HG02840 (cell line): ENCODE measurements around the gene GNA12.
A peak's percentile ranks its signal among the peaks of the same experiment; 100 is the strongest.
"Not testable (repeated sequence)": the region's sequence is repeated elsewhere in the genome, so short reads cannot be mapped to it uniquely, and the experiment has no call there.

ENCODE experiments used
- ATAC-seq: cut with Tn5 transposase; IDR thresholded peaks from one replicate; pipeline ENCODE4 v1.9.1; 2021; ENCODE audit warnings: mild to moderate bottlenecking, moderate library complexity, moderate number of reproducible peaks; ENCODE audit not compliant: unreplicated experiment, low FRiP score

GNA12 gene

GRCh38 chr7:2864999-2865670, 21.0 kb upstream of the GNA12 start:
- ATAC-seq: no peak

DNA sequence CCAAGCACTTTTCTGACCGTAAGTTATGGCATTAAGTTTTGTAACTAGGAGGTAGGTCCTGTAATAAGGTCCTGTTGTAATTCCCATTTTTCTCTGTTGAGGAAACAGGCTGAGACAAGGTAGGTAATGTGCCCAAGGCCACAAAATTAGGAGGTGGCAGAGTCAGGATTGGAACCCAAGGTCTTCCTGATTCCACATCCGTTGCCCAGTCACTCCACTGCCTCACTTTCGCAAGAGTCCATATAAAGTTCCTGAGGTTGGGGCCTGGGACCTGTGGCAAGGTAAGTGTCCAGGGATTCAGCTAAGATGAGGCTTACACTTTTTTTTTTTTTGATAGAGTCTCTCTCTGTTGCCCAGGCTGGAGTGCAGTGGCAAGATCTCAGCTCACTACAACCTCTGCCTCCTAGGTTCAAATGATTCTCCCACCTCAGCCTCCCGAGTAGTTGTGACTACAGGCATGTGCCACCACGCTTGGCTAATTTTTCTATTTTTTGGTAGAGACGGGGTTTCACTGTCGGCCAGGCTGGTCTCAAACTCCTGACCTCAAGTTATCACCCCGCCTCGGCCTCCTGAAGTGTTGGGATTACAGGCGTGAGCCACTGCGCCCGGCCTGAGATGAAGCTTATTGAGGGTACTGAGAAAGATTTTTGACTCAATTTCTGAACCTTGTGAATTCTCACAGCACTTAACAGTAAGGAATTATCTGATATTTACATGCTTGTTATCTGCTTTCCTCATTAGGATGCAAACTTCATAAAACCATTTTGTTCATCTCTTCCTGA, 20.3 kb upstream of the GNA12 start:
- no peak for ATAC-seq

DNA sequence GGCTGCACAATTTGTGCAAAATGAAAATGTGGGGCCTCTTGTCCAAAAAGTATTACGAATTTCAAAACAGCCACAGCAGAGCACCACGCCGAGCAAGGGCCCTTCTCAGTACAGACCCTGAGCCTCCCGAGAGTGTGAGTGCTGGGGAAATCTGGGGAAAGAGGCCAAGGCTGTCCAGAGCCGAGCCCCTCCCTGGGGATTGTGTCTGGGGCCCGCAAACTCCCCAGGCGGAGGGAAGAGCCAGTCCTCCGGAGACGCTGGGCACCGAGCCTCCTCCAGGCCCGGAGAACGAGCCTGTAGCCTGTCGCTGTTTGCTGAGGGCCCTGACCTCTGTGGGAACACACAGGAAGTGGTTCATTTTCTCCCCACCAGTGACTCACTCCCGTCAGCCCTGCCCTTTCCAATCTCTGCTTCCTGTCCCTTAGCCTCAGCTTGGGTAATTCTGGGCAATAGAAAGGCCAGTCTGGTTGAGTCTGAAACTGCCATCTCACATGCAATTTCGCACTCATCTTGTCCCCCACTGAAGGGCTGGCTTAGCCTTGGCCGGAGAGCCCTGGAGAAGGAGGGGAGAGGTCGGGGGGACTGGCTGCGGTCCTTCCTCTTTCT, 19.5 kb upstream of the GNA12 start:
- ATAC-seq: peak; percentile 89

DNA sequence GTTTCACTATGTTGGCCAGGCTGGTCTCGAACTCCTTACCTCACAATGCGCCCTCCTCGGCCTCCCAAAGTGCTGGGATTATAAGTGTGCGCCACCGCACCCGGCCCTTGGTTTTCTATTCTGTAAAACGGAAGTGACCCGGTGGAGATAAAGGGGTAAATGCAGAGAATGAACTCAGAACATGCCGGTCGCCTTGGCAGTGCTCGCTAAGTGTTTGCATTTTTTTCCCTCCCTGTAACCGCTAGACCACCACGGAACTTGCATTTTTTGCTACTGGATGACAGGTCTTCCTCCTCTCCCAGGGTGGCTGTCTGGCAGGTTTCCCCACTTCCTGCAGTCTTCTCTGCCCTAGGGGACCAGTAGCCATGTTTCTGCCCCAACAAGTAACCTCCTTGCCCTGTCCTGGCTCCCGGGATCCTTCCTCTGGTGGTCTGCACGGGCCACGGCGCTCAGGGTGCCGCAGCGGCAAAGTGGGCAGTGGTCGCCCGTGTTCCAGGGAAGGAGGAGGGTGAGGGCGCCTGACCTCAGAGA, 18.8 kb upstream of the GNA12 start:
- ATAC-seq: no peak

DNA sequence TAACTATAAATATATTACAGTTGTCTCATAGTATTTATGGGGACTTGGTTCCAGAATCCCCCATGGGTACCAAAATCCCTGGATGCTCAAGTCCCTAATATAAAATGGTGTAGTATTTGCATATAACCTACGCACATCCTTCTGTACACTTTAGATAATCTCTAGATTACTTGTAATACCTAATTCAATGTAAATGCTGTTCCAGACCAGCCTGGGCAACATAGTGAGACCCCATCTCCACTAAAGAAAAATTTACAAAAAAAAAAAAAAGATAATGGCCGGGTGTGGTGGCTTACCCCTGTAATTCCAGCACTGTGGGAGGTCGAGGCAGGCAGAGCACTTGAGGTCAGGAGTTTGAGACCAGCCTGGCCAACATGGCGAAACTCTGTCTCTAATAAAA, 17.4 kb upstream of the GNA12 start:
- no peak for ATAC-seq

DNA sequence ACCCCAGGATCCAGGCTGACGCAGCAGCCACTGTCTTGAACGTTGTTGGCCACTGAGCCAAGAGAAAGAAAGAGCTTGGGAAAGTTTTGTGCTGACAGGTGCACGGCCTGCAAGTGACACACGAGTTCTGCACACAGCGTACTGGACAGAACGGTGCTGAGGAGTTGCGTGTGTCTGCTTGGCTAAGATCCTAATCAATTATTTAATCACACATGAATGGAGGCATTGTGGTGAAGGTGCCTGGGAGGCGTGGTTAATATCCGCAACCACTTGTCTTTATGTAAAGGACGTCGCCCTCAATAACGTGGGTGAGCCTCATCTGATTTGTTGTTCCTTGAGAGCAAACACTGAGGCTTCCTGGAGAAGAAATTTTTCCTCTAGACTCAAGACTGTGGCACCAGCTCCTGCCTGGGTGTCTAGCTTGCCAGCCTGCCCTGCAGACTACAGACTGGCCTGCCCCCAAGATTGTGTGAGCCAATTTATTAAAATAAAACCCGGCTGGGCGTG, 16.6 kb upstream of the GNA12 start:
- no peak for ATAC-seq

DNA sequence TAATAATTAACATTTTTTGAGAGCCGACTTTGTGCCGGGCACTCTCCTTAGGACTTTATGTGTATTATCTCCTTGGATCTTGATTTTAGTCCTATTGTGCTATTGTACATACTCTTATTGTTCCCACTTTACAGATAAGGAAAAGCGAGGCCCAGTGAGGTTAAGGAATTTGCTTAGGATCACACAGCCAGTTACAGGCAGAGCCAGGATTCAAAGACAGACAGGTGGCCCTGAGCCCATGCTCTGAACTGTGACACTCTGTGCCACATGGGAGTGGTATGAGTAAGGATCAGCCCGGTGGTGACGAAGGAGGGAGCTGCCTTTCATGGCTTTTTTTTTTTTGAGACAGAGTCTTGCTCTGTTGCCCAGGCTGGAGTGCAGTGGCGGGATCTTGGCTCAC, 15.8 kb upstream of the GNA12 start:
- no peak for ATAC-seq

DNA sequence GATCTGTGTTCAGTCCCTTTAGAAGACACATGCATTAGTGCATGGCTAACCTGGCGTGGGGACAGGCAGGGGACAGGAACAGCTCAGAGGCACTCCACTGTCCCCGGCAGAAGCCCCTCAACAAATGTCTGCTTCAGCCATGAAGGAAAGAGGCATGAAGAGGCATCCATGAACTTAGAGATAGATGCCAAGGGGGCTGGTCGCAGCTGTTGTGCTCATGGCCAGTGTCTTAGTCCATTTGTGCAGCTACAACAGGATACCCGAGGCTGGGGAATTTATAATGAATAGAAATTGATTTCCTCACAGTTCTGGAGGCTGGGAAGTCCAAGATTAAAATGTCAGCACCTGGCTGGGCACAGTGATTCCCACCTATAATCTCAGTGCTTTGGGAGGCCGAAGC, 14.5 kb upstream of the GNA12 start:
- no peak for ATAC-seq

- ATAC-seq: no peak
These were observed 12.5 kb upstream of the GNA12 start for GRCh38 chr7:2856388-2857169.

- ATAC-seq: no peak
These were observed 11.3 kb upstream of the GNA12 start for GRCh38 chr7:2855386-2855785.

- ATAC-seq: not testable (repeated sequence)
These were observed 9.4 kb upstream of the GNA12 start for GRCh38 chr7:2853552-2853951.

DNA sequence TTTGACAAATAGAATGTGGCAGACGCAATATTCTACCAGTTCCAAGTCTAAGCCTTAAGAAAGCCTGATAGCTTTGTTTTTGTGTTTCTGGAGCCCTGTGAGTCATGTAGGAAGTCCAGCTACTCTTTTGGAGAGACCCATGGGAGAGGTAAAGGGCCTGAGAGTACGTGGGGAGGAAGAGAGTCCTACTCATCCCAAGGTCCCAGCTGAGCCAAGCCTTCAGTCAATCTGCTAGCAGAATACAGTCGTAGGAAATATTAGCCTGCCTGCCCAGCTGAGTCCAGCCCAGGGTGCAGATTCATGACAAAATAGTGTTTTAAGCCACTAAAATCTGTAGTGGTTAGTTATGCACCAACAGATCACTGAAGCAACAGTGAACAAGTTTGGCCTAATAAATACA, 9.0 kb upstream of the GNA12 start:
- ATAC-seq: no peak

GRCh38 chr7:2851497-2851896, 7.4 kb upstream of the GNA12 start:
- no peak for ATAC-seq

DNA sequence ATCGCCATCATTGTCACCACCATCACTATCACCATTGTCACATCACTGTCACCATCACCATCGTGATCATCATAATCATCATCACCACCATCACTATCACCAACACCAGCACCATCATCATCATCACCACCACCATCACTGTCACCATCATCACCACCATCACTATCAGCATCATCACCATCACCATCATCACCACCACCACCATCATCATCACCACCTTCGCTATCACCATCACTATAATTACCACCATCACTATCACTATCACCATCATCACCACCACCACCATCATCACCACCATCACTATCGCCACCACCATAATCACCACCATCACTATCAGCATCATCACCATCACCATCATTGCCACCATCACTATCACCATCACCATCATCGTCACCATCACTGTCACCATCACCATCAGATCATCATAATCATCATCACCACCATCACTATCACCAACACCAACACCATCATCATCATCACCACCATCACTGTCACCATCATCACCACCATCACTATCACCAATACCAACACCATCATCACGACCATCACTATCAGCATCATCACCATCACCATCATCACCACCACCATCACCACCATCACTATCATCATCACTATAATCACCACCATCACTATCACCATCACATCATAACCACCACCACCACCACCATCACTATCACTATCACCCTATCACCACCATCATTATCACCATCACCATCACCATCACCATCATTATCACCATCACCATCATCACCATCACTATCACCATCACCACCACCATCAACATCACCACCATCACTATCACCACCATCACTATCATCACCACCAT, 6.0 kb upstream of the GNA12 start:
- no peak for ATAC-seq

DNA sequence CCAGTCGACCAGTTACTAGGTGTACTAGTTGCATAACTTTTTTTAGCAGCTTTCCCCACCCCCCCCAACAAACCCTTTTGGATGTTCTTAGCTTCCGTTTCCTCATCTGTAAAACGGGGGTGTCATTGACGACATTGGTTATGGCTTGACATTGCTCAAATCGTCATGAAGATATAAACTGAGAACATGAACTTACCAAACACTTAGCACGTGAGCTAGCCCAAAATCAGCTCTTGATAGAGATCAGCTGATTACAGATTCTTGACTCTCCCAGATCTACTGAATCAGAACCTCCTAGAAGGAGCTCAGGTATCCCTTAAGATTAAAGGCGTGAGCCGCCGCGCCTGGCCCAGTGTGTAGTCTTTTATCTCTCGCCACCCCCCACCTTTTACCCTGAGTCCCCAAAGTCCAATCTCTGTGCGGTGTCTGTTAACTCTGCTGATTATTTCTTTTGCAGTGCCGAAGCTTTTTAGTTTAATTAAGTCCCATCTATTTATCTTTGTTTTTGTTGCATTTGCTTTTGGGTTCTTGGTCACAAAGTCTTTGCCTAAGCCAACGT, 1.0 kb upstream of the GNA12 start:
- ATAC-seq: no peak

DNA sequence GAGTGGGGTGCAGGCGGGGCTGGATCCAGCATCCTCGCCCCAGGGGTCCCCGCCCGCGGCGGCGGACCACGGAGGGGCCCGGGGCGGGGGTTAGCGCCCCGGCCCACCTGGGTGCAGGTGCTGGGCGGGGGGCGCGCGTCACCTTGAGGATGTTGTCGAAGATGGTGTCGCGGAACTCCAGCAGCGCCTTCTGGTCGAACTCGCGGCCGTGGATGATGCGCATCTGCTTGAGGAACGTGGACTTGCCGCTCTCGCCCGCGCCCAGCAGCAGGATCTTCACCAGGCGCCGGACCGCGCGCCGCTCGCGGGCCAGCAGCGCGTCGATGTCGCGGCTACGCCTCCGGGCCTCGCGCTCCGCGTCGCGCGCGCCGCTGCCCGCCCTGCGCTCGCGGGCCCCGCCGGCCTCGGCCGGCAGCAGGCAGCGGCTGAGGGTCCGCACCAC, 376 bp downstream of the GNA12 start:
- no peak for ATAC-seq

DNA sequence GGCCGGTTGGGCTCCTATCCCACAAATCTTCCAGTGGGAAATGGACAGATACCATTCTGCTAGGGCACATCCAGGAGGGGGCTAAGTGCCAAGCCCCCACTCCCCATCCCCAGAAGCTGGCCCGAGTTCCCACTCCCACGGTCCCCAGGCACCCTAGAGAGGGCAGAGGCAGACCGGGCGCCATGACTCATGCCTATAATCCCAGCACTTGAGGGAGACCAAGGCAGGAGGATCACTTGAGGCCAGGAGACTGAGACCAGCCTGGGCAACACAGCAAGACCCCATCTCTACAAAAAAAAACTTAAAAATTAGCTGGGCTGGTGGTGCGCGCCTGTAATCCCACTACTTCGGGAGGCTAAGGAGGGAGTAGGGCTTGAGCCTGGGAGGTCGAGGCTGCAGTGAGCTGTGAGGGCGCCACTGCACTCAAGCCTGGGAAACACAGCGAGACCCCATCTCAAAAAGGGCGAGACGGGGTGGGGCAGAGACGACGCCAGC, 870 bp downstream of the GNA12 start:
- no peak for ATAC-seq

DNA sequence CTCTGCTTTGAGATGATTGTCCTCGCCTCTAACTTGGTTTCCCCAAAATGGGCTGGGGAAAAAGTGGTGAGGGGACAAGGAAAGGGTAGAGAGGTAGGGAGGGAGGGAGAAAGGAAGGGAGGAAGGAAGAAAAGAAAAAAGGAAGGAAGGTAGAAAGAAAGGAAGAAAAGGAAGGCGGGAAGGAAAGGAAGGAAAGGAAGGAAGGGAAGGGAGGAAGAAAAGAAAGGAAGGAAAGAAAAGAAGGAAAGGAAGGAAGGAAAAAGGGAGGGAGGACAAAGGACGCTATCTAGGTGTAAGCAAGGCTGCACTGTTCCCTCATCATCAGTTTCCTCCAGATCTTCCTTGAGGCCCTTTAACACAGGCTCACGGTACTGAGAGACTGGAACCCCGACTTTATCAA, 2.2 kb downstream of the GNA12 start:
- ATAC-seq: no peak

- no peak for ATAC-seq
These were observed 3.6 kb downstream of the GNA12 start for GRCh38 chr7:2840458-2840857.
